ENCODE results near the gene AP2A1.
"Not testable (repeated sequence)": the region's sequence is repeated elsewhere in the genome, so short reads cannot be mapped to it uniquely, and the experiment has no call there.

The AP2A1 gene

GRCh38 chr19:49812452-49812996, 45.7 kb downstream of the AP2A1 start:
- no peak for DNase-seq (ENCODE audit: low read depth, low spot score)

GRCh38 chr19:49812997-49813861, 46.4 kb downstream of the AP2A1 start, which contains the start of gene FUZ:
Gene FUZ, minus strand, starts transcription at chr19:49813292. Its CDS starts 186 bp downstream, at chr19:49813106.
- peak; percentile 99 for DNase-seq (ENCODE audit: low read depth, low spot score)

GRCh38 chr19:49814010-49814409, 47.2 kb downstream of the AP2A1 start:
- no peak for DNase-seq (ENCODE audit: low read depth, low spot score)

- no peak for DNase-seq (ENCODE audit: low read depth, low spot score)
Measured at GRCh38 chr19:49816590-49816989, 49.8 kb downstream of the AP2A1 start.

GRCh38 chr19:49817964-49818648, 51.3 kb downstream of the AP2A1 start, which contains the start of gene MED25:
Gene MED25, plus strand, starts transcription at chr19:49818289. Its CDS starts 53 bp downstream, at chr19:49818342.
- no peak for DNase-seq (ENCODE audit: low read depth, low spot score)

- DNase-seq (ENCODE audit: low read depth, low spot score): no peak
Measured at GRCh38 chr19:49818649-49819370, 52.0 kb downstream of the AP2A1 start.

- not testable (repeated sequence) for DNase-seq (ENCODE audit: low read depth, low spot score)
Measured at GRCh38 chr19:49819452-49820115, 52.8 kb downstream of the AP2A1 start.

- DNase-seq (ENCODE audit: low read depth, low spot score): no peak
Measured at GRCh38 chr19:49820125-49820524, 53.3 kb downstream of the AP2A1 start.

GRCh38 chr19:49823472-49823871, 56.7 kb downstream of the AP2A1 start:
- DNase-seq (ENCODE audit: low read depth, low spot score): no peak

- no peak for DNase-seq (ENCODE audit: low read depth, low spot score)
Measured at GRCh38 chr19:49824662-49825061, 57.9 kb downstream of the AP2A1 start.

- DNase-seq (ENCODE audit: low read depth, low spot score): no peak
Measured at GRCh38 chr19:49827034-49827433, 60.2 kb downstream of the AP2A1 start.

GRCh38 chr19:49829200-49829599, 62.4 kb downstream of the AP2A1 start:
- DNase-seq (ENCODE audit: low read depth, low spot score): no peak

GRCh38 chr19:49829721-49830120, 62.9 kb downstream of the AP2A1 start:
- DNase-seq (ENCODE audit: low read depth, low spot score): no peak

- DNase-seq (ENCODE audit: low read depth, low spot score): no peak
Measured at GRCh38 chr19:49830766-49831165, 64.0 kb downstream of the AP2A1 start.

- no peak for DNase-seq (ENCODE audit: low read depth, low spot score)
Measured at GRCh38 chr19:49831592-49831991, 64.8 kb downstream of the AP2A1 start.

GRCh38 chr19:49832556-49832955, 65.8 kb downstream of the AP2A1 start:
- no peak for DNase-seq (ENCODE audit: low read depth, low spot score)

- DNase-seq (ENCODE audit: low read depth, low spot score): no peak
Measured at GRCh38 chr19:49833599-49833998, 66.8 kb downstream of the AP2A1 start.

- no peak for DNase-seq (ENCODE audit: low read depth, low spot score)
Measured at GRCh38 chr19:49835562-49835961, 68.8 kb downstream of the AP2A1 start.

- no peak for DNase-seq (ENCODE audit: low read depth, low spot score)
Measured at GRCh38 chr19:49836176-49837008, 69.6 kb downstream of the AP2A1 start.

- no peak for DNase-seq (ENCODE audit: low read depth, low spot score)
Measured at GRCh38 chr19:49837009-49837310, 70.2 kb downstream of the AP2A1 start.

GRCh38 chr19:49837425-49837824, 70.6 kb downstream of the AP2A1 start:
- DNase-seq (ENCODE audit: low read depth, low spot score): no peak

All from iPS DF 19.7 (cell line).